ENCODE data around the gene C1QL4. TPM values are rescaled to one million over a fixed set of nuclear protein-coding genes. Genes with fewer than 3 reads are reported as not detected.
A peak's percentile ranks its signal among the peaks of the same experiment; 100 is the strongest.
"Not testable (repeated sequence)": the region's sequence is repeated elsewhere in the genome, so short reads cannot be mapped to it uniquely, and the experiment has no call there.

The C1QL4 gene
- total RNA-seq (2014; rRNA removed; shearing (Covaris generic)) = 1.7 and 3.3 TPM in 2 replicates

- DNase-seq (ENCODE audit: low read depth) = peak; percentile 65
These were observed at the start of gene C1QL4 for GRCh38 chr12:49336645-49337584. Gene C1QL4 (minus strand): TSS chr12:49337188. CDS start chr12:49336477, 711 bp downstream.

GRCh38 chr12:49380184-49380583 is 43.2 kb upstream of the C1QL4 start:
- not testable (repeated sequence) for DNase-seq (ENCODE audit: low read depth)

- DNase-seq (ENCODE audit: low read depth) = no peak
These were observed 40.4 kb upstream of the C1QL4 start for GRCh38 chr12:49377386-49377785.

GRCh38 chr12:49375406-49375805 is 38.4 kb upstream of the C1QL4 start:
- no peak for DNase-seq (ENCODE audit: low read depth)

- no peak for DNase-seq (ENCODE audit: low read depth)
These were observed 33.6 kb upstream of the C1QL4 start for GRCh38 chr12:49370539-49370938.

GRCh38 chr12:49369411-49370145 is 32.6 kb upstream of the C1QL4 start:
- peak; percentile 44 for DNase-seq (ENCODE audit: low read depth)

- DNase-seq (ENCODE audit: low read depth) = no peak
These were observed 31.2 kb upstream of the C1QL4 start for GRCh38 chr12:49368240-49368600.

GRCh38 chr12:49367381-49368239 is 30.6 kb upstream of the C1QL4 start, which contains the start of gene SPATS2:
Gene SPATS2 (plus strand): TSS chr12:49367462. CDS start chr12:49461013, 93,551 bp downstream.
- DNase-seq (ENCODE audit: low read depth) = peak; percentile 21

- DNase-seq (ENCODE audit: low read depth) = peak; percentile 92
These were observed 29.8 kb upstream of the C1QL4 start for GRCh38 chr12:49366652-49367380.

- DNase-seq (ENCODE audit: low read depth) = no peak
These were observed 29.2 kb upstream of the C1QL4 start for GRCh38 chr12:49366096-49366651.

- peak; percentile 80 for DNase-seq (ENCODE audit: low read depth)
These were observed 28.6 kb upstream of the C1QL4 start for GRCh38 chr12:49365542-49365941.

GRCh38 chr12:49364989-49365388 is 28.0 kb upstream of the C1QL4 start:
- peak; percentile 53 for DNase-seq (ENCODE audit: low read depth)

GRCh38 chr12:49362077-49362476 is 25.1 kb upstream of the C1QL4 start:
- DNase-seq (ENCODE audit: low read depth) = no peak

- DNase-seq (ENCODE audit: low read depth) = no peak
These were observed 22.7 kb upstream of the C1QL4 start for GRCh38 chr12:49359671-49360070.

- peak; percentile 62 for DNase-seq (ENCODE audit: low read depth)
These were observed 21.6 kb upstream of the C1QL4 start for GRCh38 chr12:49358483-49359141.

- DNase-seq (ENCODE audit: low read depth) = peak; percentile 46
These were observed 20.2 kb upstream of the C1QL4 start for GRCh38 chr12:49357103-49357678.

GRCh38 chr12:49355913-49356312 is 18.9 kb upstream of the C1QL4 start:
- DNase-seq (ENCODE audit: low read depth) = no peak

- no peak for DNase-seq (ENCODE audit: low read depth)
These were observed 15.4 kb upstream of the C1QL4 start for GRCh38 chr12:49352351-49352750.

GRCh38 chr12:49349266-49349665 is 12.3 kb upstream of the C1QL4 start:
- DNase-seq (ENCODE audit: low read depth) = no peak

GRCh38 chr12:49348781-49349180 is 11.8 kb upstream of the C1QL4 start:
- no peak for DNase-seq (ENCODE audit: low read depth)

All from RPMI7951 (cell line).